ENCODE results near the gene ALG12. TPM values are rescaled to one million over a fixed set of nuclear protein-coding genes. Genes with fewer than 3 reads are reported as not detected.

ALG12 gene
- total RNA-seq, 2 experiments from 2014 or later: 19.2 to 21.2 TPM

Other genes with a start within 250 kb of the ALG12 start
- gene BRD1, start 90.6 kb downstream of the ALG12 start, total RNA-seq: 10 to 100 TPM; 29.1 to 31.2 TPM
- 10 to 100 TPM; 25.0 to 25.6 TPM for gene ZBED4, start 64.6 kb downstream of the ALG12 start, total RNA-seq
- 10 to 100 TPM; 44.8 to 48.4 TPM for gene CRELD2, start 196 bp upstream of the ALG12 start, total RNA-seq
- gene PIM3, start 42.3 kb upstream of the ALG12 start, total RNA-seq: 100 to 1,000 TPM; 198 to 203 TPM
- gene IL17REL, start 94.3 kb upstream of the ALG12 start, total RNA-seq: under 1 TPM in 1 of 2 experiments, not detected in 1; 0.13 TPM
- not detected for gene TTLL8, start 139.9 kb upstream of the ALG12 start, total RNA-seq
- under 1 TPM; 0.32 to 0.40 TPM for gene MLC1, start 167.0 kb upstream of the ALG12 start, total RNA-seq
- gene MOV10L1, start 171.6 kb upstream of the ALG12 start, total RNA-seq: not detected